Lung (tissue), 12 donors: Measurements from ENCODE around the gene SLC66A1. TPM values are rescaled to one million over a fixed set of nuclear protein-coding genes. Genes with fewer than 3 reads are reported as not detected.

Experiments used
- ATAC-seq: fragments of 200-7000 bp; cut with Tn5 transposase; one replicate; pipeline ENCODE4 v1.9.1; 2020; ENCODE audit warnings: moderate number of reproducible peaks; ENCODE audit not compliant: insufficient read depth, low FRiP score
- DNase-seq, 3 donors: peaks; one replicate each; pipeline ENCODE4 v3.0.0-alpha.2; 2013 to 2017
- H3K27ac ChIP-seq, 2 donors: one replicate each; pipeline ENCODE4 v1.5.1; 2013; ENCODE audit warnings: mild to moderate bottlenecking in 2 of 2, moderate library complexity in 2 of 2, control low read depth in 1 of 2, inconsistent platforms in 1 of 2, low read depth in 1 of 2, low read length in 1 of 2
- H3K27me3 ChIP-seq, 3 donors: one replicate each; pipeline ENCODE4 v1.5.1; 2013; ENCODE audit warnings: low read length in 2 of 3; ENCODE audit not compliant: control insufficient read depth in 3 of 3, insufficient read depth in 3 of 3
- H3K36me3 ChIP-seq, 4 donors: one replicate each; pipeline ENCODE4 v1.5.1; 2013; ENCODE audit warnings: low read length in 4 of 4, mild to moderate bottlenecking in 1 of 4, moderate library complexity in 1 of 4; ENCODE audit not compliant: control insufficient read depth in 4 of 4, insufficient read depth in 4 of 4
- H3K4me1 ChIP-seq, 5 donors: one replicate each; pipeline ENCODE4 v1.5.1; 2013; ENCODE audit warnings: low read length in 5 of 5, mild to moderate bottlenecking in 2 of 5, moderate library complexity in 1 of 5; ENCODE audit not compliant: control insufficient read depth in 5 of 5, insufficient read depth in 5 of 5
- H3K4me3 ChIP-seq: one replicate; pipeline ENCODE4 v1.5.1; 2013; ENCODE audit warnings: mild to moderate bottlenecking, control low read depth, moderate library complexity
- H3K9ac ChIP-seq, 2 donors: one replicate each; pipeline ENCODE4 v1.5.1; 2013; ENCODE audit warnings: low read length in 2 of 2, control low read depth in 1 of 2; ENCODE audit not compliant: insufficient read depth in 1 of 2
- H3K9me3 ChIP-seq, 4 donors: one replicate each; pipeline ENCODE4 v1.5.1; 2013; ENCODE audit warnings: low read length in 3 of 4, mild to moderate bottlenecking in 1 of 4, moderate library complexity in 1 of 4; ENCODE audit not compliant: control insufficient read depth in 4 of 4, insufficient read depth in 3 of 4
- CTCF ChIP-seq: IDR thresholded peaks from 2 replicates; pipeline ENCODE4 v1.5.1; 2012; ENCODE audit warnings: mild to moderate bottlenecking; ENCODE audit errors: control extremely low read depth, extremely low read depth
- WGBS, 2 donors: extraction: QIAGEN DNeasy Blood & Tissue Kit; methylation state at CpG; one replicate each; pipeline ENCODE4 v1.1.7; 2013; 5-methylcytosine and 5-hydroxymethylcytosine counted together
- polyA plus RNA-seq, 2 donors: library from polyadenylated mRNA; stranded (reverse); fragments of 200-250 nt; gene quantifications; one replicate each; pipeline ENCODE4 v1.2.1, GENCODE V29; 2013
- total RNA-seq, 2 donors: library from RNA; depleted of rRNA in 1 of 2; stranded (reverse); fragments of >200 nt in 1 of 2; gene quantifications; one replicate each; pipeline ENCODE4 v1.2.1, GENCODE V29; 2014 to 2021
- donor health status: control.
- donor health status: control.
- donor health status: Bipolar disorder and iron deficiency.
- donor health status: healthy.
- donor health status: DM: yes; HTN: yes; CAD: no.

Gene SLC66A1
- total and polyA plus RNA-seq, 4 donors: 15.9 to 22.4 (median 20.3) TPM

- H3K36me3 ChIP-seq: peaks cover 0 to 48% (median 17%) of the 10 kb centered on the region in 4 donors
- no peak for DNase-seq
Observed at GRCh38 chr1:19323987-19324664, 12.0 kb downstream of the SLC66A1 start.

GRCh38 chr1:19324665-19324990 lies 12.5 kb downstream of the SLC66A1 start:
- Histone ChIP-seq H3K4me3 (no peak overlapping the region), H3K36me3 (peaks cover 0 to 51% (median 18%) of the 10 kb centered on the region in 4 donors), H3K27me3 (no peaks in the 10 kb centered on the region), H3K9ac (no peak overlapping the region), H3K4me1 (no peaks in the 10 kb centered on the region), H3K9me3 (no peaks in the 10 kb centered on the region), H3K27ac (no peak overlapping the region)
- DNase-seq (no peak), ATAC-seq (no peak)
- 98 to 99% methylated on average over 9 of the region's 9 CpGs for WGBS, 2 donors
- TF ChIP-seq CTCF: no peak

More at GRCh38 chr1:19323987-19324664, 12.0 kb downstream of the SLC66A1 start:
- Histone ChIP-seq H3K27ac (no peak overlapping the region), H3K9ac (no peak overlapping the region), H3K4me1 (no peaks in the 10 kb centered on the region), H3K27me3 (no peaks in the 10 kb centered on the region), H3K9me3 (no peaks in the 10 kb centered on the region), H3K4me3 (no peak overlapping the region)
- no peak for ATAC-seq
- 87 to 88% methylated on average over 23 of the region's 23 CpGs for WGBS, 2 donors
- TF ChIP-seq CTCF: no peak

GRCh38 chr1:19325368-19325957 lies 13.3 kb downstream of the SLC66A1 start:
- ATAC-seq (no peak), DNase-seq (no peak)
- WGBS, 2 donors: 80 to 83% methylated on average over 19 of the region's 19 CpGs
- Histone ChIP-seq H3K4me3 (no peak overlapping the region), H3K27ac (no peak overlapping the region), H3K9ac (no peak overlapping the region), H3K36me3 (peaks cover 0 to 52% (median 21%) of the 10 kb centered on the region in 4 donors), H3K27me3 (no peaks in the 10 kb centered on the region), H3K9me3 (no peaks in the 10 kb centered on the region), H3K4me1 (no peaks in the 10 kb centered on the region)
- no peak for TF ChIP-seq CTCF
